Lower lobe of right lung (tissue), 2 donors: ENCODE results near the gene CPPED1. TPM values are rescaled to one million over a fixed set of nuclear protein-coding genes. Genes with fewer than 3 reads are reported as not detected.

Experiments used
- ATAC-seq, 2 donors: fragments of 200-7000 bp; cut with Tn5 transposase; one replicate each; pipeline ENCODE4 v1.9.1; 2020 to 2022; ENCODE audit warnings: mild to moderate bottlenecking in 2 of 2, moderate library complexity in 2 of 2
- DNase-seq: peaks from one replicate; pipeline ENCODE4 v3.0.0-alpha.2; 2020
- H3K27ac ChIP-seq: fragments of 200-600 bp; one replicate; pipeline ENCODE4 v1.8.0; 2022
- H3K27me3 ChIP-seq: fragments of 200-600 bp; one replicate; pipeline ENCODE4 v1.8.0; 2022; ENCODE audit warnings: low read depth
- H3K36me3 ChIP-seq: fragments of 200-600 bp; one replicate; pipeline ENCODE4 v1.8.0; 2022; ENCODE audit warnings: mild to moderate bottlenecking
- H3K4me1 ChIP-seq: fragments of 200-600 bp; one replicate; pipeline ENCODE4 v1.8.0; 2022
- H3K4me3 ChIP-seq: fragments of 200-600 bp; one replicate; pipeline ENCODE4 v1.8.0; 2022; ENCODE audit warnings: mild to moderate bottlenecking
- H3K9me3 ChIP-seq: fragments of 200-600 bp; one replicate; pipeline ENCODE4 v1.8.0; 2022
- CTCF ChIP-seq: fragments of 200-600 bp; IDR thresholded peaks from one replicate; pipeline ENCODE4 v1.8.0; 2022; ENCODE audit warnings: antibody characterized with exemption, mild to moderate bottlenecking
- intact Hi-C: fragments of 100-400 bp; cut with DNase I; formaldehyde crosslinking; loops from one replicate; pipeline ENCODE4 v1.11.0; 2022
- total RNA-seq: library from RNA; stranded (reverse); fragmentation: NEBNext Ultra II Directional; extraction: Animal tissue kit (Norgen Biotek cat#: 25700); gene quantifications from one replicate; pipeline ENCODE4 v1.2.1, GENCODE V29; 2021
- donor health status: DM: no; HTN: yes; CAD: no; lungs with severe emphysema.

Gene CPPED1
- total RNA-seq, 1 donor from 2014 or later, result 33.0 TPM

GRCh38 chr16:12661656-12662172 lies 142.0 kb downstream of the CPPED1 start:
- ATAC-seq, result no peak
- H3K4me1 ChIP-seq, result no peaks in the 10 kb centered on the region
- no peak for TF ChIP-seq CTCF

DNA sequence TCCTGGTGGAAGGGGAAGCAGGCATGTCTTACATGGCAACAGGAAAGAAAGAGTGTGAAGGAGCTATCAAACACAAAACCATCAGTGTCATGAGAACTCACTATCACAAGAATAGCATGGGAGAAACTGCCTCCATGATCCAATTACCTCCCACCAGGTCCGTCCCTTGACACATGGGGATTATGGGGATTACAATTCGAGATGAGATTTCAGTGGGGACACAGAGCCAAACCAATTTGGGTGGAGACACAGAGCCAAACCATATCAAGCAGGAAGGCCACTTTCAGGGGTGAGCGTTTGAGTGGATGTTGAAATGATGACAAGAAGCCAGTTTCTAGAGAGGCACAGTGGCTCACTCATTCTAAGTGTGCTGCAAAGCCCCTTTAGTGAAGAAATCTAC lies 143.8 kb downstream of the CPPED1 start:
- intact Hi-C loops, result no loop called here
- peaks cover 8% of the 10 kb centered on the region for H3K36me3 ChIP-seq
- no peak for ATAC-seq
- no peaks in the 10 kb centered on the region for H3K9me3 ChIP-seq
- no peak for DNase-seq
- no peak overlapping the region for H3K4me3 ChIP-seq
- H3K27me3 ChIP-seq, result no peaks in the 10 kb centered on the region
- TF ChIP-seq CTCF, result no peak
- no peaks in the 10 kb centered on the region for H3K4me1 ChIP-seq
- no peak overlapping the region for H3K27ac ChIP-seq

More at GRCh38 chr16:12661656-12662172, 142.0 kb downstream of the CPPED1 start:
- intact Hi-C loops, result no loop called here
- no peaks in the 10 kb centered on the region for H3K9me3 ChIP-seq
- no peak overlapping the region for H3K4me3 ChIP-seq
- no peaks in the 10 kb centered on the region for H3K27me3 ChIP-seq
- no peak overlapping the region for H3K27ac ChIP-seq
- peaks cover 8% of the 10 kb centered on the region for H3K36me3 ChIP-seq
- DNase-seq, result no peak

DNA sequence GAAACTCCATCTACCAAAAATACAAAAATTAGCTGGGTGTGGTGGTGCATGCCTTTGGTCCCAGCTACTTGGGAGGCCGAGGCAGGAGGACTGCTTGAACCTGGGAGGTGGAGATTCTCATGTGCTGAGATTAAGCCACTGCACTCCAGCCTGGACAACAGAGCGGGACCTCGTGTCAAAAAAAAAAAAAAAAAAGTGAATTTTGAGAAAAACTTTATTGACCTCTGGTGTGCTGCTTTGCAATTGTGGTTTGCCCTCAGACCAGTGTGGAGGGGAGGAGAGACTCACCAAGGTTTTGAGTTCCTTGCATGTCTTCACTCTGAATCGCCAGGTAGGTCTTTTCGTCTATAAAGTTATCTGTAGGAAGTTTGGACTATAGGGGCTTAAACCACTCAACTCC lies 145.2 kb downstream of the CPPED1 start:
- no peak for ATAC-seq
- intact Hi-C loops, result no loop called here
- no peak for DNase-seq
- no peaks in the 10 kb centered on the region for H3K27me3 ChIP-seq
- peaks cover under 1% of the 10 kb centered on the region for H3K36me3 ChIP-seq
- H3K4me3 ChIP-seq, result no peak overlapping the region
- no peaks in the 10 kb centered on the region for H3K4me1 ChIP-seq
- no peak for TF ChIP-seq CTCF
- no peak overlapping the region for H3K27ac ChIP-seq
- H3K9me3 ChIP-seq, result no peaks in the 10 kb centered on the region

GRCh38 chr16:12655537-12655936 lies 148.2 kb downstream of the CPPED1 start:
- no peak for TF ChIP-seq CTCF
- H3K4me1 ChIP-seq, result no peaks in the 10 kb centered on the region
- no peak overlapping the region for H3K4me3 ChIP-seq
- intact Hi-C loops, result no loop called here
- DNase-seq (no peak), ATAC-seq (no peak)
- H3K27me3 ChIP-seq, result no peaks in the 10 kb centered on the region
- no peaks in the 10 kb centered on the region for H3K36me3 ChIP-seq
- no peak overlapping the region for H3K27ac ChIP-seq
- H3K9me3 ChIP-seq, result no peaks in the 10 kb centered on the region

DNA sequence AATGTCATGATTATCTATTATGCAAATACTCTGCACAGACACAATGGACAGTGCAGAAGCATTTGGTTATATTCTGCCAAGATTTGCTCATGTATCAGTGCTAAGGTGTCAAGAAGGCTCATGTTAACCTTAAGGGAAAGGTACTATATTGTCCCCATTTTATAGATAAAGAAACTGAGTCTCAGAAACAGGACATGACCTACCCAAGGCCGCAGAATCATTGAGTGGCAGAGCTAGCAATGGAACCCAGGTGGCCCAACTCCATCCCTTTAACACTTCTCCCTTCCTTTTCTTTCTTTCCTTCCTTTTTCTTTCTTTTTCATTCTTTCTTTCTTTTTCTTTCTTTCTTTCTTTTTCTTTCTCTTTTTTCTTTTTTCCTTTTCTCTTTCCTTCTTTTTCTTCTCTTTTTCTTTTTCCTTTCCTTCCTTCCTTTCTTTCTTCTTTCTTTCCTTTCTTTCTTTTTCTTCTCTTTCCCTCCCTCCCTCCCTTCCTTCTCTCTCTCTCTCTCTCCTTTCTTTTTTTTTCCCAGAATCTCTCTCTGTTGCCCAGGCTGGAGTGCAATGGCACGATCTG lies 149.8 kb downstream of the CPPED1 start:
- H3K36me3 ChIP-seq, result no peaks in the 10 kb centered on the region
- H3K27ac ChIP-seq, result no peak overlapping the region
- intact Hi-C loops, result no loop called here
- no peaks in the 10 kb centered on the region for H3K4me1 ChIP-seq
- DNase-seq, result no peak
- no peaks in the 10 kb centered on the region for H3K27me3 ChIP-seq
- no peak for TF ChIP-seq CTCF
- ATAC-seq, result no peak
- H3K9me3 ChIP-seq, result no peaks in the 10 kb centered on the region
- H3K4me3 ChIP-seq, result no peak overlapping the region
